ENCODE measurements around the gene MAP3K5.

The MAP3K5 gene

DNA sequence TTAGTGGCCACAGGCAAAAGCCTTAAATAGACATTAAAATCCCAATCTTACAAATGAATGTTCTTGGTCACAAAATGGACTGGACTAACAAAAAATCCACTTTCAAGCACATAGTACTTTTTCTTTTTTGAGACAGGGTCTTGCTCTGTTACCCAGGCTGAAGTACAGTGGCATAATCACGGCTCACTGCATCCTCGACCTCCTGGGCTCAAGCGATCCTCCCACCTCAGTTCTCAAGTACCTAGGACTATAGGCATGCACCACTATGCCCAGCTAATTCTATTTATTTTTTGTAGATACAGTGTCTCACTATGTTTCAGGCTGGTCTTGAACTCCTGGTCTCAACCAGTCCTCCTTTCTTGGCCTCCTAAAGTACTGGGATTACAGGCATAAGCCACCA lies 59.4 kb downstream of the MAP3K5 start:
- Histone ChIP-seq H2BK120ac (ENCODE audit: low read depth, low read length) (no peak overlapping the region), H4K8ac (ENCODE audit: low read length) (no peak overlapping the region), H2AK5ac (ENCODE audit: low read length, severe bottlenecking) (no peak overlapping the region), H3K9ac (ENCODE audit: low read length) (no peak overlapping the region), H2BK15ac (ENCODE audit: low read depth, poor library complexity, severe bottlenecking) (no peak overlapping the region), H2BK5ac (ENCODE audit: low read depth, low read length, poor library complexity, severe bottlenecking) (no peak overlapping the region), H3K14ac (ENCODE audit: low read length in 2 of 2) (no peak overlapping the region), H4K91ac (ENCODE audit: low read length) (no peak overlapping the region), H3K23ac (ENCODE audit: low read length in 2 of 2) (no peak overlapping the region), H2AFZ (ENCODE audit: low read depth, low read length) (no peak overlapping the region), H3K9me3 (ENCODE audit: control insufficient read depth, low read length) (no peaks in the 10 kb centered on the region), H3K4ac (ENCODE audit: low read depth in 1 of 2, low read length in 2 of 2) (no peak overlapping the region), H3K4me2 (ENCODE audit: low read length, poor library complexity, severe bottlenecking) (no peak overlapping the region), H3K4me1 (ENCODE audit: control insufficient read depth, insufficient read depth, low read depth, low read length) (no peaks in the 10 kb centered on the region), H3K36me3 (ENCODE audit: control insufficient read depth in 1 of 2, insufficient read depth in 2 of 2, low read depth in 1 of 2, low read length in 2 of 2) (no peaks in the 10 kb centered on the region), H3K4me3 (ENCODE audit: insufficient read depth in 1 of 2, low read depth in 1 of 2, low read length in 2 of 2) (no peak overlapping the region), H3K79me1 (replicated peaks; ENCODE audit: low read length, poor library complexity, severe bottlenecking) (peaks cover 28% of the 10 kb centered on the region), H2BK12ac (ENCODE audit: low read length in 2 of 2) (no peak overlapping the region), H3K18ac (ENCODE audit: low read depth in 1 of 2, low read length in 2 of 2) (no peak overlapping the region), H3K27ac (ENCODE audit: low read length, poor library complexity, severe bottlenecking) (no peak overlapping the region), H3K27me3 (ENCODE audit: control insufficient read depth in 1 of 2, insufficient read depth in 1 of 2, low read length in 2 of 2) (no peaks in the 10 kb centered on the region)
- DNase-seq: no peak
- WGBS: 100% methylated on average over 3 of the region's 3 CpGs

- no peak overlapping the region for H4K91ac ChIP-seq (ENCODE audit: low read length)
- peaks cover 20% of the 10 kb centered on the region for H3K79me1 ChIP-seq (replicated peaks; ENCODE audit: low read length, poor library complexity, severe bottlenecking)
- H2BK15ac ChIP-seq (ENCODE audit: low read depth, poor library complexity, severe bottlenecking): no peak overlapping the region
- H3K27ac ChIP-seq (ENCODE audit: low read length, poor library complexity, severe bottlenecking): no peak overlapping the region
- no peak overlapping the region for H3K18ac ChIP-seq (ENCODE audit: low read depth in 1 of 2, low read length in 2 of 2)
- no peak overlapping the region for H2BK5ac ChIP-seq (ENCODE audit: low read depth, low read length, poor library complexity, severe bottlenecking)
- H2BK12ac ChIP-seq (ENCODE audit: low read length in 2 of 2): no peak overlapping the region
- H3K9me3 ChIP-seq (ENCODE audit: control insufficient read depth, low read length): no peaks in the 10 kb centered on the region
- no peak overlapping the region for H3K9ac ChIP-seq (ENCODE audit: low read length)
- no peak overlapping the region for H3K4me3 ChIP-seq (ENCODE audit: insufficient read depth in 1 of 2, low read depth in 1 of 2, low read length in 2 of 2)
- 97% methylated on average over 5 of the region's 5 CpGs for WGBS
- H3K4me1 ChIP-seq (ENCODE audit: control insufficient read depth, insufficient read depth, low read depth, low read length): no peaks in the 10 kb centered on the region
- H2AFZ ChIP-seq (ENCODE audit: low read depth, low read length): no peak overlapping the region
- H3K23ac ChIP-seq (ENCODE audit: low read length in 2 of 2): no peak overlapping the region
- H3K36me3 ChIP-seq (ENCODE audit: control insufficient read depth in 1 of 2, insufficient read depth in 2 of 2, low read depth in 1 of 2, low read length in 2 of 2): no peaks in the 10 kb centered on the region
- no peak overlapping the region for H2AK5ac ChIP-seq (ENCODE audit: low read length, severe bottlenecking)
- no peak overlapping the region for H2BK120ac ChIP-seq (ENCODE audit: low read depth, low read length)
- no peaks in the 10 kb centered on the region for H3K27me3 ChIP-seq (ENCODE audit: control insufficient read depth in 1 of 2, insufficient read depth in 1 of 2, low read length in 2 of 2)
- no peak overlapping the region for H3K4me2 ChIP-seq (ENCODE audit: low read length, poor library complexity, severe bottlenecking)
- DNase-seq: no peak
- no peak overlapping the region for H3K14ac ChIP-seq (ENCODE audit: low read length in 2 of 2)
- H4K8ac ChIP-seq (ENCODE audit: low read length): no peak overlapping the region
- no peak overlapping the region for H3K4ac ChIP-seq (ENCODE audit: low read depth in 1 of 2, low read length in 2 of 2)
These were observed 62.4 kb downstream of the MAP3K5 start for GRCh38 chr6:136729832-136730231.

DNA sequence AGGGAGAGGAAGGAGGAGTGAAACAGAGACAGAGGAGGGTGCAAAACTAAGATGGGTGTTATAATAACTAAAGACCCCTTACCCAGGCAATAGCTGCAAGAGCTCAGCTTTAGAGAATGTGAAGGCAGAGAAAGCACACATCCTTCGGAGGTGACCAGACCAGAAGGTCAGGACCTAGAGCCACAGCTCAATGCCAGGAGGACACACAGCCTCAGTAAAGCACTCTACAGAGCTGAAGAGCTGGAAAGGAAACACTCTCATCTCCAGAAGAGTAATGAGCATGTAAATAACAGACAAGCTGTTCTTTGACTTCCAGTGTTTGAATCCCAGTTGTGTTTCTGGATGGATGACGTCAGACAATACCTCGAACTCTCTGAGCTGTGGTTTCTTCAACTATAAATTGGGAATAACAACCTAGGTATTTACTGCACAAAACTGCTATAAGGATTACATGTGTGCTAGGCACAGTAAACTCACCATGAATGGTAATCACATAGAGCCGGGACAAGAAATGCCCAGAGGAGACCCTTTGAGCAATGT lies 63.2 kb downstream of the MAP3K5 start:
- Histone ChIP-seq H2BK120ac (ENCODE audit: low read depth, low read length) (no peak overlapping the region), H3K4me2 (ENCODE audit: low read length, poor library complexity, severe bottlenecking) (no peak overlapping the region), H3K4me1 (ENCODE audit: control insufficient read depth, insufficient read depth, low read depth, low read length) (no peaks in the 10 kb centered on the region), H2AK5ac (ENCODE audit: low read length, severe bottlenecking) (no peak overlapping the region), H4K91ac (ENCODE audit: low read length) (no peak overlapping the region), H3K9ac (ENCODE audit: low read length) (no peak overlapping the region), H3K27me3 (ENCODE audit: control insufficient read depth in 1 of 2, insufficient read depth in 1 of 2, low read length in 2 of 2) (no peaks in the 10 kb centered on the region), H3K14ac (ENCODE audit: low read length in 2 of 2) (no peak overlapping the region), H3K36me3 (ENCODE audit: control insufficient read depth in 1 of 2, insufficient read depth in 2 of 2, low read depth in 1 of 2, low read length in 2 of 2) (no peaks in the 10 kb centered on the region), H3K23ac (ENCODE audit: low read length in 2 of 2) (no peak overlapping the region), H2AFZ (ENCODE audit: low read depth, low read length) (no peak overlapping the region), H3K4ac (ENCODE audit: low read depth in 1 of 2, low read length in 2 of 2) (no peak overlapping the region), H2BK12ac (ENCODE audit: low read length in 2 of 2) (no peak overlapping the region), H2BK15ac (ENCODE audit: low read depth, poor library complexity, severe bottlenecking) (no peak overlapping the region), H3K79me1 (replicated peaks; ENCODE audit: low read length, poor library complexity, severe bottlenecking) (peaks cover 20% of the 10 kb centered on the region), H4K8ac (ENCODE audit: low read length) (no peak overlapping the region), H3K18ac (ENCODE audit: low read depth in 1 of 2, low read length in 2 of 2) (no peak overlapping the region), H3K27ac (ENCODE audit: low read length, poor library complexity, severe bottlenecking) (no peak overlapping the region), H3K4me3 (ENCODE audit: insufficient read depth in 1 of 2, low read depth in 1 of 2, low read length in 2 of 2) (no peak overlapping the region), H3K9me3 (ENCODE audit: control insufficient read depth, low read length) (no peaks in the 10 kb centered on the region), H2BK5ac (ENCODE audit: low read depth, low read length, poor library complexity, severe bottlenecking) (no peak overlapping the region)
- peak; percentile 17 for DNase-seq
- WGBS: 78% methylated on average over 4 of the region's 4 CpGs

- Histone ChIP-seq H3K79me1 (replicated peaks; ENCODE audit: low read length, poor library complexity, severe bottlenecking) (peaks cover 20% of the 10 kb centered on the region), H3K9me3 (ENCODE audit: control insufficient read depth, low read length) (no peaks in the 10 kb centered on the region), H3K27me3 (ENCODE audit: control insufficient read depth in 1 of 2, insufficient read depth in 1 of 2, low read length in 2 of 2) (no peaks in the 10 kb centered on the region), H2AK5ac (ENCODE audit: low read length, severe bottlenecking) (no peak overlapping the region), H3K23ac (ENCODE audit: low read length in 2 of 2) (no peak overlapping the region), H3K4ac (ENCODE audit: low read depth in 1 of 2, low read length in 2 of 2) (no peak overlapping the region), H4K91ac (ENCODE audit: low read length) (no peak overlapping the region), H4K8ac (ENCODE audit: low read length) (no peak overlapping the region), H2BK5ac (ENCODE audit: low read depth, low read length, poor library complexity, severe bottlenecking) (no peak overlapping the region), H3K18ac (ENCODE audit: low read depth in 1 of 2, low read length in 2 of 2) (no peak overlapping the region), H2AFZ (ENCODE audit: low read depth, low read length) (no peak overlapping the region), H2BK120ac (ENCODE audit: low read depth, low read length) (no peak overlapping the region), H3K4me2 (ENCODE audit: low read length, poor library complexity, severe bottlenecking) (no peak overlapping the region), H3K4me3 (ENCODE audit: insufficient read depth in 1 of 2, low read depth in 1 of 2, low read length in 2 of 2) (no peak overlapping the region), H3K14ac (ENCODE audit: low read length in 2 of 2) (no peak overlapping the region), H3K27ac (ENCODE audit: low read length, poor library complexity, severe bottlenecking) (no peak overlapping the region), H3K9ac (ENCODE audit: low read length) (no peak overlapping the region), H2BK12ac (ENCODE audit: low read length in 2 of 2) (no peak overlapping the region), H3K36me3 (ENCODE audit: control insufficient read depth in 1 of 2, insufficient read depth in 2 of 2, low read depth in 1 of 2, low read length in 2 of 2) (no peaks in the 10 kb centered on the region), H2BK15ac (ENCODE audit: low read depth, poor library complexity, severe bottlenecking) (no peak overlapping the region), H3K4me1 (ENCODE audit: control insufficient read depth, insufficient read depth, low read depth, low read length) (no peaks in the 10 kb centered on the region)
- WGBS: 83% methylated on average over 1 of the region's 2 CpGs
- DNase-seq: peak; percentile 9
These were observed 64.0 kb downstream of the MAP3K5 start for GRCh38 chr6:136728033-136728939.
